ENCODE measurements around the gene KANK4. TPM values are rescaled to one million over a fixed set of nuclear protein-coding genes. Genes with fewer than 3 reads are reported as not detected.

Gene KANK4
- total and polyA plus RNA-seq, 2 of the 8 experiments (the other 6 are each of a cell fraction or from before 2014, with no cell fraction given), result 0.22 to 0.26 TPM

DNA sequence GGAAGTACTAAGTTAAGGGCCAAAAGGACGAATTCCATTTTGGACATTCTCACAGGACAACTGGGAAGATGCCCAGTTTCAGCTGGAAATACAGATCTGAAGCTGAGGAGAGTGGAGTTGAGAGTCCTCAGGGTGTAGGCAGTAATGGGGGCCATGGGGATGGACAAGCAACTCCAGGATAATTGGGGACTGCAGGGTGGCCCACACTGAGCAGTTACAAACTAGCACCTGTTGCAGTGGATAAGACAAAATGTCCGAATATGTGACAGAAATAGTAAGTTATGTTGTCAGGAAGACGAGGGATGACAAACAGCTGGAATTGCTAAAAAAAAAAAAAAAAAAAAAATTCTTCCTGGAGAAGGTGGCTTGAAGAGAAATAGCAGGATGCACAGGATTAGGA lies 34.6 kb upstream of the KANK4 start:
- no peaks in the 10 kb centered on the region; a peak in 1 of 7 replicates for H3K4me1 ChIP-seq (replicated peaks in 1 of 4; ENCODE audit: control insufficient read depth in 3 of 4, insufficient read depth in 4 of 4, low read length in 3 of 4)
- H3K56ac ChIP-seq (replicated peaks; ENCODE audit: insufficient read length, low read depth, low read length), result no peak overlapping the region
- H3K27me3 ChIP-seq (replicated peaks in 1 of 4; ENCODE audit: control insufficient read depth in 3 of 4, extremely low read depth in 1 of 4, insufficient read depth in 3 of 4, low read length in 3 of 4), result no peaks in the 10 kb centered on the region
- H2AFZ ChIP-seq (ENCODE audit: low read length), result no peak overlapping the region
- no peak overlapping the region for H2AK5ac ChIP-seq (ENCODE audit: low read depth, low read length)
- no peak overlapping the region for H4K8ac ChIP-seq (ENCODE audit: extremely low read depth, insufficient read depth, low read length)
- H4K20me1 ChIP-seq (replicated peaks in 1 of 2; ENCODE audit: control insufficient read depth in 1 of 2, insufficient read depth in 2 of 2, low read length in 2 of 2), result no peaks in the 10 kb centered on the region
- no peak overlapping the region for H2BK5ac ChIP-seq (ENCODE audit: low read depth, low read length)
- H3K27ac ChIP-seq (ENCODE audit: low read depth, low read length), result no peak overlapping the region
- no peaks in the 10 kb centered on the region for H3K36me3 ChIP-seq (ENCODE audit: control insufficient read depth in 2 of 4, insufficient read depth in 4 of 4, low read length in 3 of 4)
- no peaks in the 10 kb centered on the region for H3K79me2 ChIP-seq (ENCODE audit: control insufficient read depth in 1 of 2, insufficient read depth in 2 of 2, low read length in 2 of 2)
- H2BK20ac ChIP-seq (ENCODE audit: low read length), result no peak overlapping the region
- H3K23ac ChIP-seq (ENCODE audit: insufficient read length), result no peak overlapping the region
- DNase-seq (ENCODE audit: low read depth in 1 of 2, low spot score in 2 of 2) (no peak), FAIRE-seq (no peak)
- H3K9ac ChIP-seq (replicated peaks in 1 of 4; ENCODE audit: extremely low read depth in 1 of 4, low read depth in 3 of 4, low read length in 3 of 4), result no peak overlapping the region
- WGBS, 2 experiments (ENCODE audit: extremely low coverage in 1 of 2, insufficient coverage in 1 of 2, insufficient read length in 1 of 2, insufficient replicate concordance in 2 of 2, low coverage in 1 of 2, low lambda C conversion rate in 2 of 2, missing lambda C conversion rate in 1 of 2), result 82% methylated on average over 3 of the region's 3 CpGs; no CpG with 5 or more reads in 1 of the 2 experiments
- no peak overlapping the region for H3K4ac ChIP-seq (replicated peaks; ENCODE audit: insufficient read length, low read depth, low read length)
- H3K4me2 ChIP-seq (ENCODE audit: insufficient read depth in 1 of 2, low read depth in 2 of 2, low read length in 2 of 2), result no peak overlapping the region
- H3K79me1 ChIP-seq (ENCODE audit: low read depth, low read length), result no peaks in the 10 kb centered on the region
- no peaks in the 10 kb centered on the region for H3K23me2 ChIP-seq (ENCODE audit: low read depth, low read length)
- H3K14ac ChIP-seq (ENCODE audit: insufficient read length), result no peak overlapping the region
- H3K18ac ChIP-seq (ENCODE audit: extremely low read depth, low read length), result no peak overlapping the region
- ChIA-PET POLR2A (ENCODE audit: partially characterized antibody) (interaction anchor here (1.0 to 1.7 kb wide), 2 partner anchors 14 to 141 kb away, joined by 3 to 8 read pairs; no protein-coding TSS in a partner anchor), CTCF (ENCODE audit: partially characterized antibody) (interaction anchor here (1.6 to 2.5 kb wide), 2 partner anchors 16 to 38 kb away, joined by 7 to 8 read pairs; no protein-coding TSS in a partner anchor)
- H2BK12ac ChIP-seq (ENCODE audit: low read depth, low read length), result no peak overlapping the region
- no peaks in the 10 kb centered on the region for H3K9me3 ChIP-seq (ENCODE audit: insufficient read depth in 2 of 2, low read depth in 1 of 2, low read length in 1 of 2)
- no peak overlapping the region for H2BK15ac ChIP-seq (ENCODE audit: low read length)
- no peak overlapping the region for H4K5ac ChIP-seq (ENCODE audit: insufficient read length, low read depth, low read length)
- H4K91ac ChIP-seq (replicated peaks; ENCODE audit: insufficient read length, low read length), result no peak overlapping the region
- no peak overlapping the region for H3K4me3 ChIP-seq (ENCODE audit: extremely low read depth in 1 of 4, insufficient read depth in 2 of 4, low read depth in 3 of 4, low read length in 4 of 4)
- no peak overlapping the region for H2BK120ac ChIP-seq (replicated peaks; ENCODE audit: low read depth, low read length)
- TF ChIP-seq NANOG (IDR thresholded peaks at IDR 0.05; ENCODE audit: insufficient read depth, low read depth, low read length, poor library complexity, severe bottlenecking), result no peak
- TF ChIP-seq JUN (IDR thresholded peaks at IDR 0.05; ENCODE audit: low read depth, low read length), result no peak
- TF ChIP-seq JUND (IDR thresholded peaks at IDR 0.05; ENCODE audit: low read length), result no peak
- no peak for TF ChIP-seq RBBP5 (IDR thresholded peaks at IDR 0.05; ENCODE audit: borderline replicate concordance, low read depth, low read length)
- TF ChIP-seq MAFK (IDR thresholded peaks at IDR 0.05; ENCODE audit: low read depth, low read length), result no peak
- TF ChIP-seq SIRT6 (IDR thresholded peaks at IDR 0.05; ENCODE audit: low read length), result no peak
- no peak for TF ChIP-seq SP4 (IDR thresholded peaks at IDR 0.05; ENCODE audit: low read length)
- no peak for TF ChIP-seq CHD1 (IDR thresholded peaks at IDR 0.05; ENCODE audit: low read depth, low read length)

All from H1 (cell line).